Neural progenitor cell (in vitro differentiated cells): ENCODE results near the gene ID1.

Source experiments
- EZH2 ChIP-seq: fragments of 200-600 bp; sonication (generic); IDR thresholded peaks from 2 replicates; pipeline ENCODE4 v1.6.1; 2017; ENCODE audit warnings: antibody characterized with exemption, mild to moderate bottlenecking, moderate library complexity
- EZH2phosphoT487 ChIP-seq: fragments of 200-600 bp; sonication (generic); IDR thresholded peaks from 2 replicates; pipeline ENCODE4 v1.6.1; 2017; ENCODE audit warnings: antibody characterized with exemption
- TF ChIP-seq, protein P1 (sequence below): fragments of 200-600 bp; sonication (generic); IDR thresholded peaks from 2 replicates; pipeline ENCODE4 v1.5.1; 2017; ENCODE audit warnings: antibody characterized with exemption, mild to moderate bottlenecking

DNA sequence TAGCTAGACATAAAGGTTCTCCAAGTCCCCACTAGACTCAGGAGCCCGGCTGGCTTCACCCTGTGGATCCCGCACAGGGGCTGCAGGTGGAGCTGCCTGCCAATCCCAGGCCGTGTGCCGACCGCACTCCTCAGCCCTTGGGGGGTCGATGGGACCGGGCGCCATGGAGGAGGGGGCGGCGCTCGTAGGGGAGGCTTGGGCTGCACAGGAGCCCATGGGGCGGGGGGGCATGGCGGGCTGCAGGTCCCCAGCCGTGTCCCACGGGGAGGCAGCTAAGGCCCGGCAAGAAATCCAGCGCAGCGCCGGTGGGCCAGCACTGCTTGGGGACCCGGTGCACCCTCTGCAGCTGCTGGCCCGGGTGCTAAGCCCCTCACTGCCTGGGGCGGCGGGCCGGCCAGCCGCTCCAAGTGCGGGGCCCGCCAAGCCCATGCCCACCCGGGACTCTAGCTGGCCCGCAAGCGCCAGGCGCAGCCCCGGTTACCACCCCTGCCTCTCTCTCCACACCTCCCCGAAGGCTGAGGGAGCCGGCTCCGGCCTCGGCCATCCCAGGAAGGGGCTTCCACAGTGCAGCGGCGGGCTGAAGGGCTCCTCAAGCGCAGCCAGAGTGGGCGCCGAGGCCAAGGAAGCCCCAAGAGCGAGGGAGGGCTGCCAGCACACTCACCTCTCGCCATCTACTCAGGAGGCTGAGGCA lies 26.5 kb upstream of the ID1 start:
- TF ChIP-seq EZH2 (no peak), EZH2phosphoT487 (no peak)
- TF ChIP-seq, protein P1, sequence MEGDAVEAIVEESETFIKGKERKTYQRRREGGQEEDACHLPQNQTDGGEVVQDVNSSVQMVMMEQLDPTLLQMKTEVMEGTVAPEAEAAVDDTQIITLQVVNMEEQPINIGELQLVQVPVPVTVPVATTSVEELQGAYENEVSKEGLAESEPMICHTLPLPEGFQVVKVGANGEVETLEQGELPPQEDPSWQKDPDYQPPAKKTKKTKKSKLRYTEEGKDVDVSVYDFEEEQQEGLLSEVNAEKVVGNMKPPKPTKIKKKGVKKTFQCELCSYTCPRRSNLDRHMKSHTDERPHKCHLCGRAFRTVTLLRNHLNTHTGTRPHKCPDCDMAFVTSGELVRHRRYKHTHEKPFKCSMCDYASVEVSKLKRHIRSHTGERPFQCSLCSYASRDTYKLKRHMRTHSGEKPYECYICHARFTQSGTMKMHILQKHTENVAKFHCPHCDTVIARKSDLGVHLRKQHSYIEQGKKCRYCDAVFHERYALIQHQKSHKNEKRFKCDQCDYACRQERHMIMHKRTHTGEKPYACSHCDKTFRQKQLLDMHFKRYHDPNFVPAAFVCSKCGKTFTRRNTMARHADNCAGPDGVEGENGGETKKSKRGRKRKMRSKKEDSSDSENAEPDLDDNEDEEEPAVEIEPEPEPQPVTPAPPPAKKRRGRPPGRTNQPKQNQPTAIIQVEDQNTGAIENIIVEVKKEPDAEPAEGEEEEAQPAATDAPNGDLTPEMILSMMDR = no peak
